NK-92 treated with Interleukin-12 subunit alpha and Interleukin-12 subunit beta, amount 100 ng/mL, for 24 hours (cell line): ENCODE measurements around the gene GRAPL.
"Not testable (repeated sequence)": the region's sequence is repeated elsewhere in the genome, so short reads cannot be mapped to it uniquely, and the experiment has no call there.

ENCODE experiments used
- DNase-seq: peaks from one replicate; lab custom pipeline; 2025; lab: John Stamatoyannopoulos, UW

GRAPL gene

GRCh38 chr17:19188870-19189708 lies 61.7 kb downstream of the GRAPL start:
- not testable (repeated sequence) for DNase-seq

GRCh38 chr17:19189781-19190405 lies 62.5 kb downstream of the GRAPL start:
- not testable (repeated sequence) for DNase-seq

- DNase-seq, result not testable (repeated sequence)
Observed at GRCh38 chr17:19196382-19197204, 69.2 kb downstream of the GRAPL start.

- DNase-seq, result not testable (repeated sequence)
Observed at GRCh38 chr17:19202448-19202847, 75.1 kb downstream of the GRAPL start.

GRCh38 chr17:19203429-19203828 lies 76.0 kb downstream of the GRAPL start:
- DNase-seq, result not testable (repeated sequence)
